AG04450 (cell line): ENCODE results near the gene PSMG4. TPM values are rescaled to one million over a fixed set of nuclear protein-coding genes. Genes with fewer than 3 reads are reported as not detected.

ENCODE experiments used
- CTCF ChIA-PET: fragments of 300-600, 350-600 bp; formaldehyde crosslinking; extraction: SDS; loops from one replicate; lab custom pipeline; 2022; ENCODE audit warnings: antibody characterized with exemption, inconsistent platforms; lab: Charles Lee
- POLR2A ChIA-PET: fragments of 350-600 bp; formaldehyde crosslinking; extraction: SDS; loops from one replicate; lab custom pipeline; 2021; ENCODE audit warnings: antibody characterized with exemption, inconsistent platforms; lab: Yijun Ruan, JAX
- DNase-seq: peaks from one replicate; pipeline ENCODE4 v3.0.0-alpha.2; 2011; ENCODE audit warnings: low read depth, low spot score
- H3K27ac ChIP-seq: one replicate; pipeline ENCODE4 v1.5.1; 2012; ENCODE audit warnings: low read depth, low read length, control low read depth
- H3K27me3 ChIP-seq: one replicate; pipeline ENCODE4 v1.6.0; 2012; ENCODE audit warnings: low read length; ENCODE audit not compliant: control insufficient read depth, insufficient read depth
- H3K4me3 ChIP-seq: 2 replicates; pipeline ENCODE4 v1.5.1; 2011; ENCODE audit warnings: mild to moderate bottlenecking, low read depth, low read length, control low read depth
- H3K9me3 ChIP-seq: 2 replicates; pipeline ENCODE4 v1.5.1; 2012; ENCODE audit warnings: low read length; ENCODE audit not compliant: control insufficient read depth, insufficient read depth
- CTCF ChIP-seq: IDR thresholded peaks from 2 replicates; pipeline ENCODE4 v1.5.1; 2011; ENCODE audit warnings: low read depth, low read length, control low read depth, inconsistent platforms
- polyA plus RNA-seq: library from polyadenylated mRNA; depleted of rRNA; stranded (reverse); fragments of >200 nt; gene quantifications from 2 replicates; pipeline ENCODE4 v1.2.3, GENCODE V29; 2011

The PSMG4 gene
- polyA plus RNA-seq, 1 experiment, result 15.8 TPM

GRCh38 chr6:3230256-3230882 is 28.4 kb upstream of the PSMG4 start:
- DNase-seq, result no peak
- ChIA-PET POLR2A (interaction anchor here (1.6 kb wide), 1 partner anchor 17 kb away, joined by 10 read pairs; no protein-coding TSS in a partner anchor), CTCF (interaction anchor here (0.6 to 2.3 kb wide), 2 partner anchors 21 to 105 kb away, joined by 4 to 9 read pairs; no protein-coding TSS in a partner anchor)
- H3K27me3 ChIP-seq, result peaks cover 90% of the 10 kb centered on the region
- no peak overlapping the region; the same call in 1 of the 2 replicates for H3K4me3 ChIP-seq
- H3K9me3 ChIP-seq, result no peaks in the 10 kb centered on the region; the same call in 1 of the 2 replicates
- no peak for TF ChIP-seq CTCF
- H3K27ac ChIP-seq, result no peak overlapping the region

- Histone ChIP-seq H3K27ac (no peak overlapping the region), H3K27me3 (peaks cover 90% of the 10 kb centered on the region), H3K4me3 (peak overlapping the region; percentile 65), H3K9me3 (no peaks in the 10 kb centered on the region; the same call in 1 of the 2 replicates)
- CTCF ChIA-PET, result interaction anchor here (0.6 to 2.3 kb wide), 3 partner anchors 21 to 105 kb away, joined by 3 to 9 read pairs (median 4); no protein-coding TSS in a partner anchor
- no peak for DNase-seq
- POLR2A ChIA-PET, result interaction anchor here (0.6 to 1.6 kb wide), 3 partner anchors 13 to 74 kb away, joined by 3 to 10 read pairs (median 4); partner anchors contain the start of gene TUBB2A
- TF ChIP-seq CTCF, result no peak
Measured at GRCh38 chr6:3230900-3231246, 27.9 kb upstream of the PSMG4 start.

GRCh38 chr6:3231247-3232016 is 27.3 kb upstream of the PSMG4 start:
- Histone ChIP-seq H3K27me3 (peaks cover 89% of the 10 kb centered on the region), H3K9me3 (no peaks in the 10 kb centered on the region; the same call in 1 of the 2 replicates), H3K27ac (peak overlapping the region; percentile 31), H3K4me3 (peak overlapping the region; percentile 65)
- ChIA-PET POLR2A (interaction anchor here (0.6 to 1.6 kb wide), 3 partner anchors 13 to 74 kb away, joined by 3 to 10 read pairs (median 4); partner anchors contain the start of gene TUBB2A), CTCF (interaction anchor here (0.6 to 2.3 kb wide), 4 partner anchors 20 to 106 kb away, joined by 3 to 9 read pairs (median 4); no protein-coding TSS in a partner anchor)
- DNase-seq, result peak; percentile 10
- no peak for TF ChIP-seq CTCF

- no peaks in the 10 kb centered on the region; the same call in 1 of the 2 replicates for H3K9me3 ChIP-seq
- ChIA-PET POLR2A (interaction anchor here (1.6 kb wide), 1 partner anchor 15 kb away, joined by 10 read pairs; no protein-coding TSS in a partner anchor), CTCF (interaction anchor here (1.0 to 2.3 kb wide), 2 partner anchors 19 to 74 kb away, joined by 3 to 9 read pairs; no protein-coding TSS in a partner anchor)
- peaks cover 81% of the 10 kb centered on the region for H3K27me3 ChIP-seq
- H3K27ac ChIP-seq, result no peak overlapping the region
- no peak for TF ChIP-seq CTCF
- peak overlapping the region; percentile 65 for H3K4me3 ChIP-seq
- DNase-seq, result no peak
Measured at GRCh38 chr6:3232017-3232945, 26.5 kb upstream of the PSMG4 start.
